HepG2 (cell line): ENCODE results near the gene ST6GALNAC4. TPM values are rescaled to one million over a fixed set of nuclear protein-coding genes. Genes with fewer than 3 reads are reported as not detected.

Source experiments
- AGO2 ChIP-seq: fragments of 200-400 bp; formaldehyde crosslinking; optimal IDR thresholded peaks from 2 replicates; pipeline ENCODE3; 2017; ENCODE audit warnings: mild to moderate bottlenecking, low read depth, low read length, moderate library complexity
- ATF3 ChIP-seq: sonication (generic); formaldehyde crosslinking; IDR thresholded peaks from 2 replicates; pipeline ENCODE4 v1.4.0; 2020; ENCODE audit warnings: missing genetic modification reagents
- CREM ChIP-seq, 2 experiments: sonication (generic) in 1 of 2; formaldehyde crosslinking in 1 of 2; IDR thresholded peaks; 2 replicates each; pipeline versions ENCODE4 v1.4.0 to v1.6.1; 2016 to 2020; ENCODE audit warnings: antibody characterized with exemption in 1 of 2, mild to moderate bottlenecking in 1 of 2, missing genetic modification reagents in 1 of 2
- DPF2 ChIP-seq: sonication (generic); formaldehyde crosslinking; IDR thresholded peaks from 2 replicates; pipeline ENCODE4 v1.4.0; 2020; ENCODE audit warnings: mild to moderate bottlenecking, low read depth, missing genetic modification reagents, borderline replicate concordance
- ETV5 ChIP-seq: IDR thresholded peaks from 2 replicates; pipeline ENCODE4 v1.6.1; 2018; ENCODE audit warnings: missing biosample characterization, missing genetic modification reagents, inconsistent platforms, borderline replicate concordance
- ETV6 ChIP-seq: sonication (generic); formaldehyde crosslinking; conservative IDR thresholded peaks from 2 replicates; pipeline ENCODE4 v1.4.0; 2020; ENCODE audit warnings: missing genetic modification reagents
- JUNB ChIP-seq: sonication (generic); formaldehyde crosslinking; IDR thresholded peaks from 2 replicates; pipeline ENCODE4 v1.8.0; 2022; ENCODE audit warnings: missing genetic modification reagents, mild to moderate bottlenecking, borderline replicate concordance
- PAX8 ChIP-seq: sonication (generic); formaldehyde crosslinking; IDR thresholded peaks from 2 replicates; pipeline ENCODE4 v1.8.0; 2022; ENCODE audit warnings: mild to moderate bottlenecking, missing genetic modification reagents, borderline replicate concordance
- PLSCR1 ChIP-seq: sonication (generic); formaldehyde crosslinking; IDR thresholded peaks from 2 replicates; pipeline ENCODE4 v1.5.0; 2020; ENCODE audit warnings: missing genetic modification reagents, mild to moderate bottlenecking, borderline replicate concordance
- POLR2AphosphoS2 ChIP-seq: IDR thresholded peaks from 2 replicates; pipeline ENCODE4 v1.6.1; 2011; ENCODE audit warnings: low read depth, low read length, improper control_type of control experiment
- PTBP1 ChIP-seq: fragments of 200-400 bp; formaldehyde crosslinking; IDR thresholded peaks from 2 replicates; pipeline ENCODE4 v1.6.1; 2018; ENCODE audit warnings: low read length, low read depth; ENCODE audit not compliant: poor library complexity, severe bottlenecking
- RBFOX2 ChIP-seq: fragments of 200-400 bp; formaldehyde crosslinking; IDR thresholded peaks from 2 replicates; pipeline ENCODE4 v1.6.1; 2017; ENCODE audit warnings: low read depth, mild to moderate bottlenecking, low read length
- ZNF160 ChIP-seq: sonication (generic); formaldehyde crosslinking; IDR thresholded peaks from 2 replicates; pipeline ENCODE4 v1.8.0; 2022; ENCODE audit warnings: mild to moderate bottlenecking, inconsistent platforms, missing genetic modification reagents
- ZNF3 ChIP-seq: IDR thresholded peaks from 2 replicates; pipeline ENCODE4 v1.7.0; 2017; ENCODE audit warnings: inconsistent platforms
- ZNF383 ChIP-seq: sonication (generic); formaldehyde crosslinking; IDR thresholded peaks from 2 replicates; pipeline ENCODE4 v1.4.0; 2020; ENCODE audit warnings: missing genetic modification reagents, mild to moderate bottlenecking, borderline replicate concordance
- ZNF558 ChIP-seq: sonication (generic); formaldehyde crosslinking; IDR thresholded peaks from 2 replicates; pipeline ENCODE4 v1.9.0; 2022; ENCODE audit warnings: mild to moderate bottlenecking, missing genetic modification reagents, borderline replicate concordance
- polyA plus RNA-seq, 8 experiments: library from polyadenylated mRNA; depleted of rRNA in 3 of 8; stranded (reverse) in 7 of 8; unstranded in 1 of 8; fragments of >200 nt; fragmentation: Illumina TruSeq in 4 of 8; extraction: Trizol in 4 of 8; gene quantifications; 2 replicates each; pipeline versions ENCODE4 v1.2.1 to v1.2.3, GENCODE V29; 2011 to 2016; ENCODE audit warnings: low read depth in 4 of 8, missing spikeins in 1 of 8, mixed read lengths in 1 of 8; ENCODE audit not compliant: insufficient read depth in 1 of 8
- total RNA-seq, 5 experiments: library from RNA; depleted of rRNA; stranded (reverse); fragments of >200 nt; fragmentation: Illumina TruSeq; extraction: Trizol; gene quantifications; 2 replicates each; pipeline ENCODE4 v1.2.3, GENCODE V29; 2016; ENCODE audit warnings: low read depth in 1 of 5
- TF ChIP-seq, protein P1 (sequence below): sonication (generic); formaldehyde crosslinking; IDR thresholded peaks from 2 replicates; pipeline ENCODE4 v1.5.0; 2020; ENCODE audit warnings: mild to moderate bottlenecking, missing genetic modification reagents
- TF ChIP-seq, protein P2 (sequence below): sonication (generic); formaldehyde crosslinking; IDR thresholded peaks from 2 replicates; pipeline ENCODE4 v1.8.0; 2022; ENCODE audit warnings: missing genetic modification reagents, mild to moderate bottlenecking, borderline replicate concordance
- TF ChIP-seq, protein P3 (sequence below): sonication (generic); formaldehyde crosslinking; IDR thresholded peaks from 2 replicates; pipeline ENCODE4 v1.5.0; 2020; ENCODE audit warnings: missing genetic modification reagents
- TF ChIP-seq, protein P4 (sequence below): IDR thresholded peaks from 2 replicates; pipeline ENCODE4 v1.6.1; 2016; ENCODE audit warnings: mild to moderate bottlenecking

The ST6GALNAC4 gene
- total and polyA plus RNA-seq, 2 of the 13 experiments (the other 11 are each of a cell fraction or from before 2014, with no cell fraction given): 18.8 to 27.7 TPM

- 0 out of 2 replicates have a peak, but pooled peaks have one; percentile 58 for TF ChIP-seq ZNF558
- TF ChIP-seq AGO2: no peak
- TF ChIP-seq PAX8 (CRISPR knock-in tag): no peak
- no peak for TF ChIP-seq ZNF160 (CRISPR knock-in tag)
- no peak for TF ChIP-seq ETV6
- TF ChIP-seq, protein P1, sequence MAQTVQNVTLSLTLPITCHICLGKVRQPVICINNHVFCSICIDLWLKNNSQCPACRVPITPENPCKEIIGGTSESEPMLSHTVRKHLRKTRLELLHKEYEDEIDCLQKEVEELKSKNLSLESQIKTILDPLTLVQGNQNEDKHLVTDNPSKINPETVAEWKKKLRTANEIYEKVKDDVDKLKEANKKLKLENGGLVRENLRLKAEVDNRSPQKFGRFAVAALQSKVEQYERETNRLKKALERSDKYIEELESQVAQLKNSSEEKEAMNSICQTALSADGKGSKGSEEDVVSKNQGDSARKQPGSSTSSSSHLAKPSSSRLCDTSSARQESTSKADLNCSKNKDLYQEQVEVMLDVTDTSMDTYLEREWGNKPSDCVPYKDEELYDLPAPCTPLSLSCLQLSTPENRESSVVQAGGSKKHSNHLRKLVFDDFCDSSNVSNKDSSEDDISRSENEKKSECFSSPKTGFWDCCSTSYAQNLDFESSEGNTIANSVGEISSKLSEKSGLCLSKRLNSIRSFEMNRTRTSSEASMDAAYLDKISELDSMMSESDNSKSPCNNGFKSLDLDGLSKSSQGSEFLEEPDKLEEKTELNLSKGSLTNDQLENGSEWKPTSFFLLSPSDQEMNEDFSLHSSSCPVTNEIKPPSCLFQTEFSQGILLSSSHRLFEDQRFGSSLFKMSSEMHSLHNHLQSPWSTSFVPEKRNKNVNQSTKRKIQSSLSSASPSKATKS (CRISPR knock-in tag): no peak
- no peak for TF ChIP-seq POLR2AphosphoS2
- 0 out of 2 replicates have a peak, but pooled peaks have one; percentile 32 for TF ChIP-seq PLSCR1 (CRISPR knock-in tag)
- TF ChIP-seq ZNF3 (CRISPR knock-in tag): 0 out of 2 replicates have a peak, but pooled peaks have one; percentile 18
- TF ChIP-seq PTBP1: no peak
- TF ChIP-seq RBFOX2: no peak
- TF ChIP-seq JUNB: no peak
- TF ChIP-seq ATF3 (CRISPR knock-in tag): no peak
- TF ChIP-seq DPF2: 0 out of 2 replicates have a peak, but pooled peaks have one; percentile 29
- TF ChIP-seq, protein P2, sequence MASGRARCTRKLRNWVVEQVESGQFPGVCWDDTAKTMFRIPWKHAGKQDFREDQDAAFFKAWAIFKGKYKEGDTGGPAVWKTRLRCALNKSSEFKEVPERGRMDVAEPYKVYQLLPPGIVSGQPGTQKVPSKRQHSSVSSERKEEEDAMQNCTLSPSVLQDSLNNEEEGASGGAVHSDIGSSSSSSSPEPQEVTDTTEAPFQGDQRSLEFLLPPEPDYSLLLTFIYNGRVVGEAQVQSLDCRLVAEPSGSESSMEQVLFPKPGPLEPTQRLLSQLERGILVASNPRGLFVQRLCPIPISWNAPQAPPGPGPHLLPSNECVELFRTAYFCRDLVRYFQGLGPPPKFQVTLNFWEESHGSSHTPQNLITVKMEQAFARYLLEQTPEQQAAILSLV (CRISPR knock-in tag): no peak
- TF ChIP-seq CREM (IDR thresholded peaks at IDR 0.05): no peak
- no peak for TF ChIP-seq CREM (CRISPR knock-in tag; IDR thresholded peaks at IDR 0.05)
- TF ChIP-seq ETV5 (CRISPR knock-in tag): peak; percentile 27; the same call in 1 of the 2 replicates
- TF ChIP-seq ZNF383: no peak
- TF ChIP-seq, protein P3, sequence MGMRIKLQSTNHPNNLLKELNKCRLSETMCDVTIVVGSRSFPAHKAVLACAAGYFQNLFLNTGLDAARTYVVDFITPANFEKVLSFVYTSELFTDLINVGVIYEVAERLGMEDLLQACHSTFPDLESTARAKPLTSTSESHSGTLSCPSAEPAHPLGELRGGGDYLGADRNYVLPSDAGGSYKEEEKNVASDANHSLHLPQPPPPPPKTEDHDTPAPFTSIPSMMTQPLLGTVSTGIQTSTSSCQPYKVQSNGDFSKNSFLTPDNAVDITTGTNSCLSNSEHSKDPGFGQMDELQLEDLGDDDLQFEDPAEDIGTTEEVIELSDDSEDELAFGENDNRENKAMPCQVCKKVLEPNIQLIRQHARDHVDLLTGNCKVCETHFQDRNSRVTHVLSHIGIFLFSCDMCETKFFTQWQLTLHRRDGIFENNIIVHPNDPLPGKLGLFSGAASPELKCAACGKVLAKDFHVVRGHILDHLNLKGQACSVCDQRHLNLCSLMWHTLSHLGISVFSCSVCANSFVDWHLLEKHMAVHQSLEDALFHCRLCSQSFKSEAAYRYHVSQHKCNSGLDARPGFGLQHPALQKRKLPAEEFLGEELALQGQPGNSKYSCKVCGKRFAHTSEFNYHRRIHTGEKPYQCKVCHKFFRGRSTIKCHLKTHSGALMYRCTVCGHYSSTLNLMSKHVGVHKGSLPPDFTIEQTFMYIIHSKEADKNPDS (CRISPR knock-in tag): no peak
- TF ChIP-seq, protein P4, sequence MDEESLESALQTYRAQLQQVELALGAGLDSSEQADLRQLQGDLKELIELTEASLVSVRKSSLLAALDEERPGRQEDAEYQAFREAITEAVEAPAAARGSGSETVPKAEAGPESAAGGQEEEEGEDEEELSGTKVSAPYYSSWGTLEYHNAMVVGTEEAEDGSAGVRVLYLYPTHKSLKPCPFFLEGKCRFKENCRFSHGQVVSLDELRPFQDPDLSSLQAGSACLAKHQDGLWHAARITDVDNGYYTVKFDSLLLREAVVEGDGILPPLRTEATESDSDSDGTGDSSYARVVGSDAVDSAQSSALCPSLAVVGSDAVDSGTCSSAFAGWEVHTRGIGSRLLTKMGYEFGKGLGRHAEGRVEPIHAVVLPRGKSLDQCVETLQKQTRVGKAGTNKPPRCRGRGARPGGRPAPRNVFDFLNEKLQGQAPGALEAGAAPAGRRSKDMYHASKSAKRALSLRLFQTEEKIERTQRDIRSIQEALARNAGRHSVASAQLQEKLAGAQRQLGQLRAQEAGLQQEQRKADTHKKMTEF: no peak
These were observed 14.4 kb upstream of the ST6GALNAC4 start (continued) for GRCh38 chr9:127931092-127931881.
